Gastroesophageal sphincter (tissue), 3 donors: Measurements from ENCODE around the gene ZKSCAN3.

Experiments
- EP300 ChIP-seq: sonication (generic); formaldehyde crosslinking; IDR thresholded peaks from one replicate; pipeline ENCODE4 v1.6.1; 2017; ENCODE audit warnings: antibody characterized with exemption, mild to moderate bottlenecking
- POLR2A ChIP-seq, 2 donors: fragments of 450-650 bp; IDR thresholded peaks; one replicate each; pipeline ENCODE4 v1.6.1; 2017; ENCODE audit warnings: antibody characterized with exemption in 2 of 2, mild to moderate bottlenecking in 2 of 2, moderate library complexity in 1 of 2
- TF ChIP-seq, protein P1 (sequence below), 4 experiments: fragments of 200-600 bp in 2 of 4; fragments of 450-650 bp in 2 of 4; sonication (generic) in 1 of 4; IDR thresholded peaks; one replicate each; pipeline ENCODE4 v1.5.1; 2017 to 2019; ENCODE audit warnings: antibody characterized with exemption in 4 of 4, mild to moderate bottlenecking in 2 of 4, moderate library complexity in 2 of 4

GRCh38 chr6:28330041-28330440 lies 19.7 kb upstream of the ZKSCAN3 start:
- TF ChIP-seq, protein P1, sequence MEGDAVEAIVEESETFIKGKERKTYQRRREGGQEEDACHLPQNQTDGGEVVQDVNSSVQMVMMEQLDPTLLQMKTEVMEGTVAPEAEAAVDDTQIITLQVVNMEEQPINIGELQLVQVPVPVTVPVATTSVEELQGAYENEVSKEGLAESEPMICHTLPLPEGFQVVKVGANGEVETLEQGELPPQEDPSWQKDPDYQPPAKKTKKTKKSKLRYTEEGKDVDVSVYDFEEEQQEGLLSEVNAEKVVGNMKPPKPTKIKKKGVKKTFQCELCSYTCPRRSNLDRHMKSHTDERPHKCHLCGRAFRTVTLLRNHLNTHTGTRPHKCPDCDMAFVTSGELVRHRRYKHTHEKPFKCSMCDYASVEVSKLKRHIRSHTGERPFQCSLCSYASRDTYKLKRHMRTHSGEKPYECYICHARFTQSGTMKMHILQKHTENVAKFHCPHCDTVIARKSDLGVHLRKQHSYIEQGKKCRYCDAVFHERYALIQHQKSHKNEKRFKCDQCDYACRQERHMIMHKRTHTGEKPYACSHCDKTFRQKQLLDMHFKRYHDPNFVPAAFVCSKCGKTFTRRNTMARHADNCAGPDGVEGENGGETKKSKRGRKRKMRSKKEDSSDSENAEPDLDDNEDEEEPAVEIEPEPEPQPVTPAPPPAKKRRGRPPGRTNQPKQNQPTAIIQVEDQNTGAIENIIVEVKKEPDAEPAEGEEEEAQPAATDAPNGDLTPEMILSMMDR (IDR thresholded peaks at IDR 0.05), result no peak
- TF ChIP-seq POLR2A (IDR thresholded peaks at IDR 0.05), result no peak
- no peak for TF ChIP-seq EP300
